NCI-H446 treated with DMSO at 0.1 percent for 48 hours (cell line): ENCODE measurements around the gene SLC29A1.

Experiments used
- DNase-seq: peaks from one replicate; lab custom pipeline; 2025; lab: John Stamatoyannopoulos, UW

Gene SLC29A1

DNA sequence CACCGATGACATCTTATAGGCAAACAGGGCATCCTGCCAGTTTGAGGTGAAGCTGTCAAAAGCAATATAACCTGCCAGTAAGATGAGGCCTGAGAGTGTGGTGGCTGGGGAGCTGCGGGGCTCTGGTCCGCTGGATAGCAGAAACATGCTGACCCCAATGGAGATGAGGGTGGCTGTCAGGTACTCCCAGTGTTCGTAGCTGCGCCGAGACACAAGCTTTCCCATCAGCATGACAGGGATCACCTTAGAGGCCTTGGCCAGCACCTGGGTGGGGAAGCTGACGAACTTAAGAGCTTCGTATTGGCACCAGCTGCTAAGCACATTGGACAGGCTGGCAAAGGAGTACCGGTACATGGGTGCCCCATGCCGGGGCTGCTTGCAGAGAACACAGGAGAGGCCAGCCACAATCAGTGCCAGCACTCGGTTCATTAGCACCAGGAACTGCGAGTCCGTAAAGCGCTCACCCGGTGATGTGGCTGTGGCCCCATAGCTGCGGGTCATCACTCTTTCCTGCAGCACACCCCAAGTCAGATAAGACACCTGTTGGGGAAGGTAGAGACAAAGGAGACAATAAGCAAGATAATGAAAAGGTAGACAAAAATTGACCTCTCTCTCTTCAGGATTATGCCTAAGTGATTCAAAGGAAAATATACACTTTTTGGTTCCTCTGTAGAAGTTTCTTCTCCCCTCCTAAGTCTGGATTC is 31.9 kb downstream of the SLC29A1 start:
- DNase-seq: no peak

DNA sequence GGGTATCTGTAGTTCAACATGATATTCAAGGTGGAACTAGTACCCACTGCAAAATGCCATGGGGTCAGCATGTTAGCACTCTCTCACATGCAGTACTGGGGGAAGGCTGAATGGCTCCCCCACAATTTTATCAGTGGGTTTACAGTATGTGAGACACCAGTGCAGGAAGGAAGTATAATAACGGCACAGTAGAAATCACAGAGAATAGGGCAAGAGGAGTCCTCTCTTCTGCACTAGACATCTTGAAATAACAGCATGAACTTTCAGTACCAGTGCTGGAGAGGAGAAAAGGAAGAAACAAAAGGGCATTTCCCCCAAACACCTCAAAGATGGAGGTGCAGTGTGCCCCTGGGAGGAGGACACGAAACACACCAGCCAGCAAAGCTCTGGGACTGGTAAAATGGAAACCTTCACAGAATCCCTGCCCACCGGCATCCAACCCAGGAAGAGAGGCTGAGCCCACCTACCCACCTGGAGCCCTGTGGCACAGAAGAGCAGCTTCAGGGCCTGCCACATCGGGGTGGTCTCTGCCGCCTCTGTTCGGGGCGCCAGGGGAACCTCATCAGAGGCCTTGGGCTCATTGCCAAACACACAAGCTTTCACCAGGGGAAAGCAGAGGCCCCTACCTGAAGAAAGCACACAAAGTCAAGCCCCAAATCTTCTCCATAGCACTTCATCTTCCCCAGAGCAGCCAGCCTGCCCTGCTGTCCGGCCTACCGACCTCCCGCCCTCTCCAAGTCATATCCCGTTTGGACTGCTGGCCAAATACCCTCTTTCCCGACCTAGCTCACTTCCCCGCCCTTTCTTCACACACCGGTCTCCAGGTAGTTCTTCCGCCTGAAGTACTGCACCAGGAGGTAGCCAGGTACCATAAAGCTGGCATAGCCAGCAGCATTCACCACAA is 32.7 kb downstream of the SLC29A1 start:
- DNase-seq: no peak

DNA sequence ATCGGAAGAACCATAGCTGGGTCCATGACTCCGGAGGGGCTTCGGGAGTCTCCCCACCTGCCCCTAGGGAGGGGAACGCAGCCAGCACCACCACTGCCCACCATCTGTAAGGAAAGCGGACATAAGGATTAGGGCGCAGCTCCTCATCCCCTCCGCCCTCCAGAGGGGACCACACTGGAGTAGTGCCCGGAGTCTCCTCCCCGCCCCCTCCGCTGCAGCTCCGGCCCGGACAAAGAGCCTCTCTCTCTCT is 33.3 kb downstream of the SLC29A1 start:
- no peak for DNase-seq

DNA sequence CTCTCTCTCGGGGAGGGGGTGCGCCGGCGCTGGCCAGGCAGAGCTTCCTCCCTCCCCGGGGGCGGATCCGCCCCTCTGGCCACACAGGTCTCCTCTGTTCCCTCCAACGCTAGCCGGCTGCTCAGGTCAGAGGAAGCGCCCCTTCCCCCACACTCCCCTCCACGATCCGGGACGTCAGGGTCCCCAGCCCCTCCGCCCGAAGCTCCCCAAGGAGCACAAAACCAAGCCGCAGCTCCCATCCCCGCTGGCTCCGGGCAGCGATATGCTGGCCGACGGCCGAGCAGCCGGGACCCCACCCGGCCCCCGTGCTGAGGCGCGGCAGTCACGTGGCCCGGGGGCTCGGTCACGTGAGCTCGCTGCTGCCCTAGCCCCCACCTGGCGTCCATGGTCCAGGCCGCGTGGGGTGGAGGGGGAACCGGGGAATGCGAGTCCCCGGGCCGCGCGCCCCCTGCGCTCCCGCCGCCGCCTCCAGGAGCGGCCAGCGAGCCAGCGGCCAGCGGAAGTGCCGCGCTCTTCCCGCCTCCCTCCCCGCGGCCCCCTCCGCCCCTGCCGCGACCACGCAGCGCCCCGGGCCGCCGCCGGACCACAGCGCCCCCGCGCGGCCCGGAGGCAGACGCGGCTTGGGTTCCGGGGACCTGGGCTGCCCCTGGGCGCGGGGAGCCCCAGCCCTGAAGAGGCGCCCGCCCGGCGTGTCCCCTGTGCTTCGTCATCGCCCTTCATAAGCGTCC is 33.8 kb downstream of the SLC29A1 start, which contains the start of gene SLC35B2:
TSS of gene SLC35B2 (minus strand) at position 504 of the 728 bp plus-strand sequence. CDS start at position 386, 118 bp downstream.
- DNase-seq: peak; percentile 31

DNA sequence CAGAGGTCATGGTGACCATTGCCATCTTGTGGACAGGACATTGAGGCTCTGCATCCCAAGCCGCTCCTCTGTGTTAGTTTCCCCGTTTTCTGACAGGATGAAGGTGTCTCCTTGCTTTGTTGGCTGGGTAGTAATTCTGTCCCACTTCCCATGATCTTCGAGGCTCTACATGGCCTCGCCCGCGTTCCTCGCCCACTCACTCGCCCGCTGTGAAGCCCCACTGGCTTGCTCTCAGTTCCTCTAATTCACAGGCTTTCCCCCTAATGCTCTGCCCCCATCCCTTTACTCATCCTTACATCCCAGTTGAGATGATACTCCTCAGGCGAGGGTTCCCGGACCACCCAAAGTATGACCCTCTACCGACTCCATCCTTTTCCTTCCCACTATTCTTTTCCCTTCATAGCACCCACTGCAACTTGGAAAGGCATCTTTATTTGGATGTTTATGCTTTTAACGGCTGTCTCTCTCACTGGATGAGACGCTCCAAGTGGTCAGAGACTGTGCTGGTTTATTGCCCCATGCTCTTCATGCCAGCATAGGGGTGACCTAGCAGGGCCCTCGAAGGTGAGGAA is 34.4 kb downstream of the SLC29A1 start:
- no peak for DNase-seq

DNA sequence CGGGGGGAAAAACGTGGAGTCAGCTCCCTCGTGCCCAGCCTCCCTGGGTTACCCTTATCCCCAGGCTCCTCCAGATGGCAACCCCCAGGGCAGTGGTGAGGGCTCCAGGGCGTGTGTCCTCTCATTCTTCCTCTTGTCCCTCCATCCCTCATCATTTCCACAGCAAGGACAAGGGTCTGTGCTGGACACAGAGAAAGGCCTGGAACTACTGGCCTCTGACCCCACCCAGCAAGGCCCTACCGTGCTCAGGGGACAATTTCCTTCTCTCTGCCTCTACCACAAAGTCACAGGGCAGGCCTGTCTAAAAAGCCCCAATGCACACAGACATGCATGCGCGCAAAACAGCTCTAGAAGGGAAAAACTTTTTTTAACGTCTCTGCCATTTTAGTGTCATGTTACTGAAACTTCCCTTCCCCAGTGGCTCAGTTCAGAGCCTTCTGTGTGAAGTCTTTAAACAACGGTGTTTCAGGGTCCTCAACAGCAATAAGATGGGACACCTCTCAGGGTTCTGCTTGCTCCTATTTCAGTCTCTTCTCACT is 35.0 kb downstream of the SLC29A1 start:
- no peak for DNase-seq

DNA sequence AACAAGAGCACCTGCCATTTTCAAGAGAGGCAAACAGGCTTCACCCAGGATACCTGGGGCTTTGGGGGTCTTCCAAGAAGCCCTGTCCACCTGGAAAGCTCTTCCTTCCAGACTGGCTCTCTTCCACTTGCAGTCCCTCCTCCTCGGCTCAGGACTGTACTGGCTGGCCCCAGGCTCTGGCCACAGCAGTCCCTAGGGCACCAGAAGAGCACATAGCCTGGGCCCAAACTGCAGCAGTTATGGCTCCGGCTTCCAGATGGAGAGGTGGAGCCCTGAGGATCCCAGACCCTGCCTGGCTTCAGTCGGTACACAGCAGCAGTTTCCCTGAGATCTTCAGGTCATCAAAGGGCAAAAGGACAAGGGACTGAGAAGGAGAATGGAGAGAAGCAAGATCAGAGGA is 35.5 kb downstream of the SLC29A1 start:
- DNase-seq: no peak

DNA sequence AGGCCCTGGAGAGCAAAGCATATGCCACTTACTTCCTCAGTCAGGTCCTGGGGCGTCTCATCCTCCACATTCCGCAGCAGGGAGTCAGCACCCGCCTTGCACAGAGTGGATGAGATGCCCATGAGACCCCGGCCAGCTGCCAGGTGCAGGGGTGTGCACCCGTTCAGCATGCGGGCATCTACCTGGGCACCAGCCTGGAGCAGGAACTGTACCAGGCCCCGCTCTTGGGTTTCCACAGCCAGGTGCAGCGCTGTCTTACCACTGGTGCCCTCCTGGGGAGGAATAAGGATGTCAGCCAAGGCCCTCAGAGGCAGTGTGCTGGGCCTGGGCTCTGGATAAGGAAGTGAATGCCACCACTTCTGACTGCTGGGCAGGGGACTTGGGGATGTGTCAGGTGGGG is 36.6 kb downstream of the SLC29A1 start:
- no peak for DNase-seq

DNA sequence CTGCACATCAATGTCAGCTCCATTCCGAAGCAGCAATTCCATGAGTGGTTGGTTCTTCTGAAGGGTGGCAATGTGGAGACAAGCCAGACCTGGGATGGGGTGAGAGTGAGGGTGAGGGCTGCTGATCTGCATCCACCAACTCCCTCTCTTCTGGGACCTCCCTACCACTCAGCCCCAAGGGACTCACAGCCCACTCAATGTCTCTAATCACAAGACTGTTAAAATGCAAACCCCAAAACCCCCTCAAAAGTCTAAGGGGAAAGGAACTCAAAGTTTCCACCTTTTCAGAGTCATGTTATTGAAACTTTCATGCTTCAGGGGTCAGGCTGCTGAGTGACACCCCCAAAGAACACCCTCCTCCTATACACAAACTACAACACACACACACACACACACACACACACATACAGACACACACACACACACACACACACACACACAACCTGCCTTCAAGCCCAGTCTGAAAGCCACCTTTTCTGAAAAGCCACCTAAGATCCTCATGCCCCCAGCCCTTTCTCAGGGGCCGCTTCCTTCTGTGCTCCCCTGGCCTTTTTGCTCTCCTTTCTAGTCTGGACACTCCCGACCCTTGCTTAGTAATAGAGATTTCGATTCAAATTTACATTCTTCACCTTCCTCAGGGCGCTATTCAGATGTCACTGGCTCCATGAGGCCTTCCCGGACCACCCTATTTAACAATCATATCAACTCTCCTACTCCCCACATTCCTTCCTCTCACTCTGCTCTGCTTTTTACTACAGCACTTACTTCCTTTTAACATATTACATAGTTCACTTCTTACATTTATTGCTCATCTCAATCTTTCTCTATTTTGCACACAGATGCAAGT is 37.3 kb downstream of the SLC29A1 start:
- no peak for DNase-seq

DNA sequence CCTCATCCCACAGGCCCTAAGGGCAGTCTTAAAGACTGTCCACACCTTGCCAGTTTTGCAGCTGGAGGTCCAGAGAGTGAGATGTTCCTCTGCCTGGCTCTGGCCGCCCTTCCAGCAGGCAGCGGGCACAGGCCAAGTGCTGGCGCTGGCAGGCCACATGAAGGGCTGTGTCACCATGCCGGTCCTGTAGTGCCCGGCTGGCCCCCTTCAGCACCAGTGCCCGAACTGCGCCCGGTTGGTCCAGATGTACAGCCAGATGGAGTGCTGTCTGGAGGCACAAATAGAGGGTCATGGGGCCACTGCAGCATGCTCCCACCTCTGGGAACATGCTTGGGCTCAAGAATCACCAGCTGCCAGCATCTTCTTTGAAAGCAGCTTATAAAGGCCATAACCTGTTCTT is 38.2 kb downstream of the SLC29A1 start:
- no peak for DNase-seq

DNA sequence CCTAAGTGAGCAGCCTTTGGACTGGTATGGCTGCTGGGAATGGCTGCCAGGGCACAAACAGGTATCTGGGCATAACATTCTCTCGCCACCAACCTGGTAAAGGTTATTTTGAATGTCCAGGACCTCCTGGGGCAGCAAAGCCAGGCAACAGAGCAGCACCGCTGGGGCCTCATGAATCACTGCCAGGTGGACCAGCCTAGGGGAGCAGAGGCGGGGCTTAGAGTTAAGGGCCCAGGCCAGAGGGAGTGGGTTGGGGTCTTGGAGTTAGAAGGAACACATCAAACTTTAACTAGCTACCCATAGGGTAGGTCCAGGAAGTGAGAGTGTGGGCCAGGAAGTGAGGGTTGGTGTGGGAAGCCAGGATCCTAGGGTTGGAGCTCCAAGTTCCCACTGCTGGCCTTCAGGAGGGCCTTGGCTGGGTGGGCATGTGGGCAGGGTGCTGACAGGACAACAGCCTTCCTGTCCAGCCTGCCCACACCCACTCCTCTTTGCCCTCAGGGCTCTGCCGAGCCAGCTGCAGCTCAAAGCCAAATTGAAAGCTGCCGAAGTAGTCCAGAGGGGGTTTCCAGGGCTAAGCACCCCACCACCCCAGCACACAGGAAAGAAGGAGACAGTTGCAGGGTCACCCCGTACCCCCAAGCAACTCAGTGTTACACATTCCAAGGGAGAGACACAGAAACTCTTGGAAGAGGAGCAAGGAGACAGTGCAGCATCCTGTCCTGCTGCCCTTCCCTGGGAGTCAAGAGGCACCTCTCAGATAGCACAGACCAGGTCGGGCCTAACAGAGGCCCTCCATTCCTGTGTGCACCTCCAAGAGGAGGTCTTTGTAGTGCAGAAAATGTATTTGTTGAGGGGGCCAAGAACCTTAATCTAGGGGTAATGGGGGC is 39.3 kb downstream of the SLC29A1 start:
- no peak for DNase-seq

DNA sequence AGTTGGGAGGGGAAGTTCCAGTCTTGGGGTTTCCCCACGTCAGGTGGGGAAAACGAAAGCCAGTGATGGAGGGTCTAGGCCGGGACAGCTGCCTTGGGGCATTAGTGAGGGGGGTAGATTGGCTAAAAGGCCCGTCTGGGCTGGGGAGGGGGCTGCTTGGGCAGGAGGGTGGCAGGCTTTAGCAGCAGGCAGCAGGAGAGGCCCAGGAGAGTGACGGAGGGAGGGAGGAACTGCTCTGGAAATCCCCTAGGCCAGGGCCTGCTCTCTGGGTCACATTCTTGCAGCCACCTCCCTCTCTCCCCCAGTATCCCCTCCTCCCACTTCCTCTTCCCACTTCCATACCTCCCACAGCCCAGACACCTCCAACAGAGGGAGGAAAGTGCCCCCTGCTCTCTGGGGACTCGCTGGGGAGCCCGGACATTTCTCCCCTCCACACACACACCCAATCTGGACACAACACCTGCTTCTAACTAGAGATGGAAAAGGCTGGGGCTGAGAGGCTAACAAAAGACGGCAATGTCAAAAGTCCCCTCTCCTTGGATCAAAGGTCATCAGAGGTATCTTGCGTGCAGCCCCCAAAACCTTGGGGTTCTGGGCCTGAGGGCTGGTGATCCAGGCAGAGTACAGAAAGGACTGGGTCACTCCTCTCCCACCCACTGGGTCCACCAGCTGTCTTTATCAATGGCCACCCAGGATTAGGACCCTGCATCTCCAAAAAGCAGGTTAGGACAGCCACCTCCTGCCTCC is 40.1 kb downstream of the SLC29A1 start:
- DNase-seq: no peak

DNA sequence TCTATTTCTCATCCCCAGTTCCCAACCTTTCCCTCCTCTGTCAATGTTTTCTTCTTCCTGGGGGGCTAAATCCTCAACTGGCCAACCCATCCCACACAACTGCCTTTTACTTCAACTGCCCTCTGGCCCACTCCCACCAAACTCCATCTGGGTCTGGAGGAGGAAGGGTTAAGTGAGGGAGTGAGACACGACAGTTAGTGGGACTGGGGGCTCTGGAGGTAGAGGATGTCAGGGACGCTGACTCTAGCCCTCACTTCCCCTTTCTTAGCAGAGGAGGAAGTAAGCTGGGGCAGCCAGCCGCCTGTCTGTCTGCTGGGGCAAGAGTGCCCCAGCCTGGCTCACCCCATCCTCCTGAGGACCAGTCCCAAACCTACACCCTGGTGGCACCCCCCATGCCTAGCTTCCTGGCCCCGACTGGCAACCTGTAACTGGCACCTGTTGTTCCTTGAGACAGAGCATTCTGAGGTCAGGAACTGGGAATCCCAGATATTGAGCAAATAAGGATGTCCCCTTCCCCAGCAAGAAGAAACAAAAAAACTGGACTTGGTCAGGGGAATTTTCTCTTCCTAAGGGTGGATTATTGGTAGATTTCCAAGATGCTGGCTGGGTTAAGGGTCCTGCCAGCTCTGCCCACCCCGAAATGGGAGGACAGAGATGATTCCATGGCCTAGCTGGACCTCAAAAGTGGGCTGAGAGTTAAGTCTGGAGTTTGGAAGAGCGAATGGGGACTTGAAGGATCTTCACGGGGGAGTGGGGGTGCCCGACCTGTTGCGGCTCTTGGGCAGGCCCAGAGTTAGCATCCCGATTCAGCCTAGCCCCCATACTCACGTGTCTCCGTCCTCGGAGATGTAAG is 41.0 kb downstream of the SLC29A1 start:
- no peak for DNase-seq

DNA sequence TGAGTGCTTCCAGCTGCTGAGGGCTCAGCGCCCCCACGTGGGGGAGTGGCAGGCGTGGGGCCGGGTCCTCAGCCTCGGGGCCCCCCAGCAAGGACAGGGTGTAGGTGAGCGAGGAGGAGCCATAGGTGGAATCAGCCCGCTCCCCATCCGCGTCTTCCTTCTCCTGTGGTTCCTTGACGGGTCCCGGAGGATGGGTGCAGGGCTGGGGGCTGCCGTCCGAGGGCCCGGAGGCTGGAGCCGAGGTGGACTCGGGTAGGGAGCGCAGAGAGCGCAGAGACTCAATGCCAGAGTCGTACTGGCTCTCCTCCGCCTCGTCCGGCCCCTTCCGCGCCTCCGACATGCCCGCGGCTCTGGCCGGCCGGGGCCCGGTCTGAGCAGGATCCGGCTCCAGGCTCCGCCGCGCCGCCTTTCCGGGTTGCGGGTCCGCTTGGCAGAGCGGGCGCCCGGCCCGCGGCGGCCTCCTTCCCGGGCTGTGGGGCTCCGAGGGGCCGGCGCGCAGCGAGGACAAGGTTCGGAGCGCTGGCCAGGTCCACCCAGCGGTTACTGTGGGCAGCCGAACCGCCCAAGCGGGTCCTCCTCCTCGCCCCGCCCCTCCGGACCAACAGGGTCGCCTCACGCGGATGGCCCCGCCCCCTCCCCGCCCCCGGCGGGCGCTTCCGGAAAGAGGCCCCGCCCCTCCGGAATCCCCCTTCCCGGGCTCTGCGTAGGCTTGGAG is 41.8 kb downstream of the SLC29A1 start, which contains the start of gene NFKBIE:
TSS of gene NFKBIE (minus strand) at position 545 of the 715 bp plus-strand sequence. CDS start at position 340, 205 bp downstream.
- DNase-seq: peak; percentile 31

DNA sequence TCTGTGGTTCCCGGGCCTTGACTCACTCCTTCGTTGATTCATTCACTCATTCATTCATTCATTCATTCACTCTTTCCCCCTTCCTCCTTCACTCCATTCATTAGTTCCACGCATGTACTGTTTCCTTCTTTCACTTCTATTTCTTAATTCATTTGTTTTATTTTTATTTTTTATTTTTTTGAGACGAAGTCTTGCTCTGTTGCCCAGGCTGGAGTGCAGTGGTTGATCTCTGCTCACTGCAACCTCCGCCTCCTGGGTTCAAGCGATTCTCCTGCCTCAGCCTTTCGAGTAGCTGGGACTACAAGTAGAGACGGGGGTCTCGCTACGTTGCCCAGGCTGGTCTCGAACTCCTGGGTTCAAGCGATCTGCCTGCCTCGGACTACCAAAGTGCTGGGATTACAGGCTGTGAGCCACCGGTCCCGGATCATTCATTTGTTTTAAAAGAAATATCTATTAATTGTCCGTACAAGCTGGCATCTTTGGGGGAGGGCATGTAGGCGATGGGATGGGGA is 42.4 kb downstream of the SLC29A1 start:
- DNase-seq: no peak

DNA sequence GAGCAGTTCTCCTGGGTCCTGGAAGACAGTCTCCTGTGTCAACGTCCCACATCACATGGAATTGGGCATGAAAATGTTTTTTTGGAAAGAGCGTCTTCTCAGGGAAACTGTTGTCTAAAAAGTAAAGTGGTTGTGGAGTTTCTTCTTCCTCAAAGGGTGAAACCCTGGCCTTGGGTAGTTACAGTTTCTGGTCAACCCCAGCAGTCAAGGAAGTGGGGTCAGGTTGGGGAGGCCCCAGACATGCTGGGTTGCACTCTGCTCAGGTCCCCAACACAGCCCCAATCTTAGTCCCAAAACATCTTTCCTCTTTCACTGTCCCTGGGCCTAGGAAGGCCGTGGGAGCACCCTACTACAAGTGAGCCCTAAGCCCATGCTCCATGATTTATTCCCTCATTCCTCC is 43.0 kb downstream of the SLC29A1 start:
- DNase-seq: no peak

DNA sequence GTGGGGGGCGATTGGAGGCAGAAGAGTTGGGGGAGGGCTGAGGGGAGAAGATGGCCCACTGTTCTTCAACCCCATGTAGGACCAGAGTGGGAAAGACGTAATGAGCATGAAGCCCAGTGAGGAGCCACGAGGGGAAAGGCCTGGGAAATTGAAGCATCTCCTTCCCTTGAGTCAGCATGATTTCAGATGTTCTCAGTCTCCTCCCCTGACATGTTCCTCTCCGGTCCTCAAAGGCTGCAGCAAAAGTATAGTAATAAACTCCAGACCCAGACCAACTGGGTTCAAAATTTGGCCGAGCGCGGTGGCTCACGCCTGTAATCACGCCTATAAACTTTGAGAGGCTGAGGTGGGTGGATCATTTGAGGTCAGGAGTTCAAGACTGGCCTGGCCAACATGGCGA is 43.9 kb downstream of the SLC29A1 start:
- DNase-seq: no peak
